ENCODE measurements around the gene RGMB.
A peak's percentile ranks its signal among the peaks of the same experiment; 100 is the strongest.

The RGMB gene

DNA sequence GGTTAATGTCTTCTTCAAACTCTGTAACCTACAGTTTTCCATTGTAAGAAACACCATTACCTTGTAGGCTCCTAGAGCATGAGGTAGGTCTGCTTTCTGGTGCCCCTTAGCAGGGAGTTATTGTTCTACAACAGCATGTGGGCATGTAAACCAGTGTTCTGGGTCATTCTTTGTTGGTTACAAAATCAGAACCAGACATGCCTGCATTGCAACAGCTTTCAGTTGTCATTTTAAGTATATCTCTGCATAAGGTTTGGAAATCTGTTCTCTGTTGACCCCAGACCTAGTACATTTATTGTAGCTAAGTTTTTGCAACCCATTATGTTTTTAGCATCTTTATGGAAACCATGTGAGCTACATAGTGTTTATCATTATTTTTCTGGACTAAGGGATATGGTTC lies 10.9 kb downstream of the RGMB start:
- no peak for DNase-seq

- no peak for DNase-seq
Measured at GRCh38 chr5:98785244-98785643, 11.8 kb downstream of the RGMB start.

DNA sequence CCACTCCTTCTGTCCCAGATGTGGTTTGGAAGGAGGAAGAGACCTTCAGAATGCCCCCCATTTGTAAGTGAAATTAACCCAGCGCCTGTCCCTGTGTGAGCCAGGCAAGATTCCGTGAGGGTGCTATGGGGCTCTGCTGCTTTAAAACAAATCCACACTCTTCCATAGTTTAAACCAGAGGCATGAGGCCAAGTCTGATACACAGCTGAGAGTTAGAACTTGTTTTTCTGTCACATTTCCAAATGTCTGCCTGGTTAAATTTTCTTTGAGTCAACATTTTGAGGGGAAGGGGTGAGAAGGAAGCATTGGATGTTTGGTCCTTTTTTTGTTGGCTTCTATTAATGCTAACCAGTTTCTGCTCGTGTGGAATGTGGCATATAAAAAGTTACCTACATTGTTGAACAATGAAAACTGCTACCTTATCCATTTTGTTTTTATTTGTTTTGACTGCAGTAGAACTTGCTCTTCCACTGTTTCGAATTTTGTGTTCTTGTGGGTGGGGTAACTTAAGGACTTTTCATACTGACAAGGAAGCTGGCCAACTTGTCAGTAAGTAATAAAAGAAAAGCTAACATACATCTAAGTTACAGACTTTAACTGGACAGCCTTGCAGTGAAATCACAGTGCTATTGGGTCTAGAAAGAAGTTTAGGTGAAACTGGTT lies 12.9 kb downstream of the RGMB start:
- no peak for DNase-seq

GRCh38 chr5:98787131-98787719 lies 13.8 kb downstream of the RGMB start:
- no peak for DNase-seq

DNA sequence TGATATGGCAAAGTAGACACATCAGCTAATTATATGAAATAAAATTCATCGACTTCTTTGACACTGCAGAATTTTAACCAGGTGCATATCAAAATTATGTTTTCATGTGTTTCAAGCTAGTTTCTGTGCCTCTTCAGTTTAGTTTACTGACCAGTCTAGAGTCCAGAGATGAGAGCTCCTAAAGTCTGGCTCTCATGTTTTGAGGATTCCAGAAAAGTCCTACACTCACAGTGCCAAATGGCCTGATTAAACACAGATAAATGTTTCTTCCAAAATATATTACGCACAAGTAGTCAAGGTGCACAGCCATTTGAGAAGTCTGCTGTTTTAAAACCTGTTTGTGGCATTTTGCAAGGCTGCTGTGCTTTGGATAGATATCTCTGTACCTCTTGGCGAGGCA lies 15.6 kb downstream of the RGMB start:
- no peak for DNase-seq

DNA sequence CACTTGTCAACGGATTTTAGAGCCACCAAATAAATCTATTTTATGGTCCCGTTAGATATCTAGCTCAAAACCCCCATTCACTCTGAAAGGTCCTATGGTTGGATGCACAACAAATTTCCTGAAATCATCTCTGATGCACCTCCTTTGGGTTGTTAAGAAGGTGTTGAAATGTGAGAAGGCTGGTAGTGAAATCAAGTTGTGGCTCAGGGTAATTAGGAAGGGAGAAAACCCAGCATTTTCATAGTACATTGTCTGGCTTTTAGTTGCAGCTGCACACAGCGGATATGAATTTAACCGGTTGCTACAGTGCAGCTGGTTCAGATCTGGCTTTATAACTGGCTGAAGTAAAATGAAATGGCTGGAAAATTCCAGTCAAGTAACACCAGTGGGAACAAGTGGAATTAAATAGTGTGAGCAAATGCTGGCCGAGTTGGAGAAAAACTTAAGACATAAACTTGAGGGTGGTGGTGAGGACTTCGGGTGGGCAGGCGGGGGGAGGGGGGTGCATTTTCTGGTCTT lies 17.6 kb downstream of the RGMB start:
- DNase-seq, result no peak

- DNase-seq, result no peak
Measured at GRCh38 chr5:98791898-98792580, 18.6 kb downstream of the RGMB start.

GRCh38 chr5:98793223-98793622 lies 19.8 kb downstream of the RGMB start:
- DNase-seq, result no peak

- no peak for DNase-seq
Measured at GRCh38 chr5:98794001-98794400, 20.5 kb downstream of the RGMB start.

DNA sequence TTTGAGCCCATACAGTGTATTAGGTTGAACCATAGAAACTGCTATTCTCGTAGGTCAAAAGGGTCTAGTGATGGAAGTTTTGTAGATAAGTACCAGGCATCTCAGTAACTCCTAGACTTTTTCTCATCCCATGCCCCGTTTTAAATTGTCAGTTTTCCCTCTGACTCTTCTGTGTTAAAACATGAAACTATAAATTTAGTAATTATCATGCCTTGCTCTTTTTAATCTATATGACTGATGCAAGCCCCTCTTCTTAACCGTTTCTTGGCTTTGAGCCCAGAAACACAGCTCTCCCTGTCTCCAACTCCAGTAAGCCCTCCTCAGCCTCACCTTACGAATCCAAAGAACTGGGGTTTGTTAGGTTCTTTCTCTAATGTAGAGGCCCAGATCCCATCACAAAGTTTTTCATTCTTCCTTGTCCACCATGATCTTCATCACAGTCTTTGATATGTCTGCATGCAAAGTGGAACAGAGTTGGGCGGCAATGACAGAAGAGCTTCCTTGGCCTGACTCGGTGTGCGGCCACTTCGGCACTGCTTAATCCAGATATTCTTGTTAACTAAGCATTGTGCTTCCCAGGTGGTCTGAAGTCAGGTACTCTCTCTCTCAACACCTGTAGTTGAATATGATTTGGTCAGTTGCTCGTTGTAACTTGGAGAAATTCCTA lies 21.1 kb downstream of the RGMB start:
- DNase-seq, result no peak

DNA sequence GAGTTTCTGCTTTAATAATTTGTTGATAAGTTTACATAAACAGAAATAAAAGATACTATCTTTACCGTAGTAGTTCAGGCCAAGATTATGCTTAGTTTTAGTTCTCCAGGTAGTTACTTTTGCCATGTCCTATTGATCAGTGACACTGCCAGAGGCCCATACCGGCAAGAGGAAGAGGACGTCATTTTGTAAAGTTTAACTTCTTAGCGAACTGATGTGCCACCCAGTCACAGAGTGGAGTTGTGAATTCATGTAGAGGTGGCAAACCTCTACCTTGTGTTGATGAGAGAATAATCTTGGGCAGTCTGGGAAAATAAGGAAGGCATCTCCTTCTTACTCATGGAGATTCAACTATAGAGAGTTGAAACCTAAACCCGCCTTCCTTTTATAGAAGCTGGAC lies 21.8 kb downstream of the RGMB start:
- no peak for DNase-seq

- peak in 8 of 58 donors; percentile 2 to 28 (median 8) for DNase-seq
Measured at GRCh38 chr5:98796197-98796972, 22.9 kb downstream of the RGMB start.

DNA sequence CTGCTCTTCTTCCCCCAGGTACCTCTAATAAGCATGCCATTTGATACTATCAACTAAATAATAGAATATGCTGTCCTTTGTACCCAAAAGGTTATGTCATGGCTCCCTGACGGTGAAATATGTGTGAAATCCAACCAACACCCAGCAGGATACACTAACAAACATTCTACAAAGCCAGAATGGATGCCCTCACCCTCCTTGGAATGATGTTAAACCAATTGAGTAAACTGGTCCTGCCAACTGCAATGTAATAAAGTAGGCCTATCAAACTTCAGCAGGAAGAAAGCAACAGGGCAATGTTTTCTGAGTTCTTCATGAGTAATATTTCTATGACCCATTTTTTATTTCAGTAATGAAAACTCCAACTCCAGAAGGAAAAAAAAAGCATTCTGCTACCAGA lies 24.9 kb downstream of the RGMB start:
- no peak for DNase-seq

- DNase-seq, result no peak
Measured at GRCh38 chr5:98798847-98799246, 25.4 kb downstream of the RGMB start.

DNA sequence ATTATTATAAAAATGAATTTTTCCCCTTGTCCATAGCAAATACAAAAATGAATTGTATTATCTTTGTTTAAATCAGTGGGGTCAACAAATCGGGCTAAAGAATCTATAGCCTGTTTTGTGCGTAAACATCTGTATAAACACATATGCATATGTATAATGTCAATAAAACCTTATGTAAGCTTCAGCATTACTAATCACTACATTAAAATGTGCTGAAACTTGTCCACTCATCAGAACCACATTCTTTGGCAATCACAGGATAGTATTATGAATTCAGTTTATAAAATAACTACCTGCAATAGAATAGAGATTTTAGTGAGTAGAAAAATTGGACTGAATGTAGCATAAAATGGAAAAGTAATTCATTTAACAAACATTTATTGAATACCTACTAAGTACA lies 30.6 kb downstream of the RGMB start:
- no peak for DNase-seq

GRCh38 chr5:98805070-98805469 lies 31.6 kb downstream of the RGMB start:
- no peak for DNase-seq

- no peak for DNase-seq
Measured at GRCh38 chr5:98807806-98808205, 34.3 kb downstream of the RGMB start.

DNA sequence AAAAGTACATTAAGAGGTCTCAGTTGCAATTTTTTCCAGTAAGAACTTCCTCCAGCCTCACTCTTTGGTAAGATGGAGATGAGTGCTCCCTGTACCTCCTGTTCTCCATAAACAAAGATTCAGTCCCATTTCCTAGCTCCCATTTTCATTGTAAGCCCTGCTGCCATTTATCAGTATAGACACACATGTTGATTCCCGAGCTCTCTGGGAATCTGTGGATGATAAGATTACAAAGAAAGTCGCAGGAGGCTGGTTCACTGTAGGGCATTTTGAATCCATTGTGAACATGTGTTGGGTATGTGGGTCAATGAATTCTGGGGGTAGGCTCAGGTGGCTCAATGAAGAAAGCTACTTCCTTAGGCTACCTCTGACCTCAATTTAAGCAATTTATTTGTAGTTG lies 36.7 kb downstream of the RGMB start:
- no peak for DNase-seq

DNA sequence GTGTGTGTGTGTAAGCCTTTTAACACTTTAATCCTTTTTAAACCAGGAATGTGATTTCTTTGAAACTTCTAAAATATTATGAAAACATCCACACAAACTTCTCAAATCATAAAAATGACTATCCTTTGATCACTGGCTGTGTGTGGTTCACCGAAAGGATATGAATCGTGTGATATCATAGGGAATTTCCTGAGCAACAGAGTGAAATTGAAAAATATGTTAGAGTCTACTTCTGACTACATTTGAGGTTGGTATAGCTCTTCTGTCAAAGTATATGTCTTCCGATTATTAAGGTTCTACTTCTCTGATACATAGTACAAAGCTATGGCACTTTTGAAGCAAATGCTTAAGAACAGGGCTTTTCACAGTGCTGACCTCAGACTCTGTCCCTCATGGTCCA lies 40.3 kb downstream of the RGMB start:
- no peak for DNase-seq

DNA sequence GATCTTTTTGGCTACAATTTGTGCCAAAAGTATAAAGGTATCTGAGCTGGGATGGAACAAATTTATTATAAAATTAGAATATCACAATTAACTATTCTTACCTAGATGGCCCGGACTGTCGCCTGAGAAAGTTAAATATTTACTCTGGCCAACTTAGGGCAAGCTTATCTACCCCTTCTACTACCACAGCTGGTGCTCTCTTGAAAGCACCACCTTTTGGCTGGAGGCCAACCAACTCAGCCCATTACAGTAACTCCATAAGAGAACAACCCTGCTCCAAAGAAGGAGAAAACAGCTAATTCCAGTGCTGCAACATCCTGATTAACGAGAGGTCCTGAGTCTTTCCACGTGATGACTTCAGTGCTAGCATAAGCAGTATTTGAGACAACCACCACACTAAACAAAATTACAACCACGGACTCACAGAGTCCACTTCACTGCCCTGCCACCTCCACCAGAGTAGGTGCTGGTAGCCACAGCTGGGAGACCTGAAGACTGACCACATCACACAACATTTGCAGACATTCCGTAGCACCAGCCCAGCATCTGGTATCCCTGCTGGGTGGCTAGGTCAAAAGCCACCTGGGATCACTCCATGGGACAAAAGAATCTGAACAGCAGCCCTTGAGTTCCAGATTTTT lies 43.2 kb downstream of the RGMB start:
- DNase-seq, result no peak
